ENCODE data around the gene AOPEP. TPM values are rescaled to one million over a fixed set of nuclear protein-coding genes. Genes with fewer than 3 reads are reported as not detected.
"Not testable (repeated sequence)": the region's sequence is repeated elsewhere in the genome, so short reads cannot be mapped to it uniquely, and the experiment has no call there.

AOPEP gene
- total RNA-seq, 4 donors from 2014 or later = 305 to 458 (median 419) TPM

DNA sequence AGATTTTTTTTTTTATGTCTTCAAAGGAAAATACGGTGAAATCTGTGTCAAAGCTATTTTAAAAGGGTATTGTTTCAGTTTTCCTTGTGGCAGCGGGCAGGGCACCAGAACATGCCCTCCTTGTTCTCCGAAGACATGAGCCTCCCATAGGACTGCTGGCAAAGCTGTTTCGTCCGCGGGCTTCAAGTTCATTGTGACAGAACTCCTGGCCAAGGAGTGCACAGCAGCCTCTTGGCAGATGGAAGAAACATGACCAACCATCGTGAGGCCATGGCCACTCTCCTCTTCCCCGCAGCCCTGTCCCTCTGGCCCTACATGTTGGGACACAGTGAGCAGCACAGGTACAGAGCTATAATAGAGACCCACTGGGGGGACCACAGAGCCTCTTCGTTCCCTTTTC lies 99.5 kb downstream of the AOPEP start:
- intact Hi-C loops (cut with DNase I) = no loop called here
- Histone ChIP-seq H3K36me3 (peaks cover 0 to 3% (median 0%) of the 10 kb centered on the region in 4 donors), H3K27me3 (no peaks in the 10 kb centered on the region), H3K27ac (replicated peaks in 1 of 4) (peak overlapping the region in 1 of 4 donors; percentile 9), H3K4me3 (no peak overlapping the region), H3K9me3 (no peaks in the 10 kb centered on the region), H3K4me1 (peaks cover 21 to 40% (median 29%) of the 10 kb centered on the region in 4 donors)
- peak; percentile 79 for DNase-seq (ENCODE audit: extremely low spot score)
- TF ChIP-seq EP300 (IDR thresholded peaks at IDR 0.05) (no peak), POLR2AphosphoS5 (IDR thresholded peaks at IDR 0.05) (no peak), POLR2A (IDR thresholded peaks at IDR 0.05; ENCODE audit: low read depth) (no peak)
- TF ChIP-seq, protein P1, sequence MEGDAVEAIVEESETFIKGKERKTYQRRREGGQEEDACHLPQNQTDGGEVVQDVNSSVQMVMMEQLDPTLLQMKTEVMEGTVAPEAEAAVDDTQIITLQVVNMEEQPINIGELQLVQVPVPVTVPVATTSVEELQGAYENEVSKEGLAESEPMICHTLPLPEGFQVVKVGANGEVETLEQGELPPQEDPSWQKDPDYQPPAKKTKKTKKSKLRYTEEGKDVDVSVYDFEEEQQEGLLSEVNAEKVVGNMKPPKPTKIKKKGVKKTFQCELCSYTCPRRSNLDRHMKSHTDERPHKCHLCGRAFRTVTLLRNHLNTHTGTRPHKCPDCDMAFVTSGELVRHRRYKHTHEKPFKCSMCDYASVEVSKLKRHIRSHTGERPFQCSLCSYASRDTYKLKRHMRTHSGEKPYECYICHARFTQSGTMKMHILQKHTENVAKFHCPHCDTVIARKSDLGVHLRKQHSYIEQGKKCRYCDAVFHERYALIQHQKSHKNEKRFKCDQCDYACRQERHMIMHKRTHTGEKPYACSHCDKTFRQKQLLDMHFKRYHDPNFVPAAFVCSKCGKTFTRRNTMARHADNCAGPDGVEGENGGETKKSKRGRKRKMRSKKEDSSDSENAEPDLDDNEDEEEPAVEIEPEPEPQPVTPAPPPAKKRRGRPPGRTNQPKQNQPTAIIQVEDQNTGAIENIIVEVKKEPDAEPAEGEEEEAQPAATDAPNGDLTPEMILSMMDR (IDR thresholded peaks at IDR 0.05) = no peak
- WGBS = 81% methylated on average over 9 of the region's 9 CpGs

DNA sequence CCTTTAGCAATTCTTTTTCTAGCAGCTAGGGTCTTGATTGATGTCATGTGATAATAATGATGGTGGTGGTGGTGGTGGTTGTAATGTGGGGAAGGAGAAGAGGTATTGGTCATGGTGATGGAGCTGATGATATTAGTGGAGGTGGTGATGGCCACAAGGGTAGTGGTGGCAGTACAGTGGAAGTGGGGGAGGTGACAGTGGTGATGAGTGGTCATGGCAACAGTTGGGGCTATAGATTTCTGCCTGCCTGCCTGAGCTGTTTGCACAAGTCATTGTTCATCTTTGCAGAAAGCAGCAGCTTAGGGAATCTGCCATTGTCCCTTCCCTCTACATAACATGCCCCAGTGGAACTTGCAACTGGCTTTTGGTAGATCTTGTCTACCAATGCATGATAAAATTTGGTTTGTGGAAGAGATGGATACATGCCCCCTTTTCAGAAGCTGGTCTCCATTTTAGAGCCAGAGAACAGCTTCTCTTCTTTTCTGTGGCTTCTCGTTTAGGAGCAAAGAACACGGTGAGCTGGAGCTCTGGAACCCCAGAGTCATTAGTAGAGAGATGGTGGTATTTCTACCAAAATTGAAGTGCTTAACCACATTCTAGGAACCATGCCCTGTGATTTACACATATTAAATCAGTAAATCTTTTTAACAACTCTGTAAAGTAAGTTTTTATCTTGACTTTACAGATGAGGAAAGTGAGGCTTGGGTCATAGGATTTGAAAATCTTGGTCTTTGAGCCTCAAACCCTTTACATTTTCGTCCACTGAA lies 100.3 kb downstream of the AOPEP start:
- peaks cover 21 to 40% (median 29%) of the 10 kb centered on the region in 4 donors for H3K4me1 ChIP-seq
- H3K9me3 ChIP-seq = no peaks in the 10 kb centered on the region
- intact Hi-C loops (cut with DNase I) = no loop called here
- no peak overlapping the region for H3K4me3 ChIP-seq
- peak overlapping the region; percentile 25 to 69 (median 56) for H3K27ac ChIP-seq (replicated peaks in 1 of 4)
- H3K36me3 ChIP-seq = peaks cover 0 to 3% (median 0%) of the 10 kb centered on the region in 4 donors
- WGBS = 93% methylated on average over 3 of the region's 3 CpGs
- TF ChIP-seq EP300 (IDR thresholded peaks at IDR 0.05) (no peak), POLR2A (IDR thresholded peaks at IDR 0.05; ENCODE audit: low read depth) (no peak)
- TF ChIP-seq, protein P1 (IDR thresholded peaks at IDR 0.05) = no peak
- DNase-seq (ENCODE audit: extremely low spot score) = peak; percentile 53
- H3K27me3 ChIP-seq = no peaks in the 10 kb centered on the region

GRCh38 chr9:94827584-94828304 lies 101.2 kb downstream of the AOPEP start:
- TF ChIP-seq POLR2A (IDR thresholded peaks at IDR 0.05; ENCODE audit: low read depth) (no peak), POLR2AphosphoS5 (IDR thresholded peaks at IDR 0.05) (no peak), EP300 (IDR thresholded peaks at IDR 0.05) (no peak)
- TF ChIP-seq, protein P1 (IDR thresholded peaks at IDR 0.05) = no peak
- WGBS = 61% methylated on average over 8 of the region's 8 CpGs
- Histone ChIP-seq H3K9me3 (no peaks in the 10 kb centered on the region), H3K4me3 (no peak overlapping the region), H3K27me3 (no peaks in the 10 kb centered on the region), H3K36me3 (peaks cover 0 to 3% (median 0%) of the 10 kb centered on the region in 4 donors), H3K4me1 (peaks cover 18 to 36% (median 29%) of the 10 kb centered on the region in 4 donors), H3K27ac (replicated peaks in 1 of 4) (peak overlapping the region; percentile 25 to 69 (median 56))
- intact Hi-C loops (cut with DNase I) = no loop called here
- DNase-seq (ENCODE audit: extremely low spot score) = peak; percentile 86

DNA sequence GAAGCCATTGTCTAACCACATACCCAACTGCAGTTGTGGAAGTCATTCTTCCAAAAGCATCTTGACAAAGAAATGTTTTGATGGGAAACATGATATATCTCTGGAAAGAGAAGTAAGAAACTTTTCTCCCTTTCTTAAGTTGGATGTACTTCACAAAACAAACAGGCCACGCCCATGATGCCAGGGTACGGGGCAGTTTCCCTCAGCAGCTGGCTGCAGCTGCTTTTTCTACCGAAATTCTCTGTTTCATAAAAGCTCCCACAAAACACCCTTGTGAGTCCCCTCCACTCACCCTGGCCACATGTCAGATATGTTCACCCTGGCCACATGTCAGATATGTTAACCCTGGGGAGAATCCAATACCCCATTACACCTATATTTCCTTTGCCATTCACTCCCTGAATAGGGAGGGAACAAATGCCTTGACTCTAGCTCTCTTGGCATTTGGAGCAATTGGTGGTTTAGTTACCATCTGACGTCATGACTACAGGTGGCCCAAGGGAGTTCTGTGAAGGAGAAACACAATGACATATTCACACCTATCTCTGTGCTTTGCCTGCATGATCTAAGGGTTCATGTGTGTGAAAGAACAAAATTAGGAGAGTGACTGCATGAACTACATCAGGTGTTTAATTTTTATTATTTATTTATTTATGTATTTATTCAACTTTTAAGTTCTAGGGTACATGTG lies 103.0 kb downstream of the AOPEP start:
- no peaks in the 10 kb centered on the region for H3K9me3 ChIP-seq
- 96% methylated on average over 4 of the region's 4 CpGs for WGBS
- TF ChIP-seq, protein P1 (IDR thresholded peaks at IDR 0.05) = no peak
- TF ChIP-seq POLR2AphosphoS5 (IDR thresholded peaks at IDR 0.05) = no peak
- no peak for TF ChIP-seq POLR2A (IDR thresholded peaks at IDR 0.05; ENCODE audit: low read depth)
- no peak for TF ChIP-seq EP300 (IDR thresholded peaks at IDR 0.05)
- H3K27me3 ChIP-seq = no peaks in the 10 kb centered on the region
- DNase-seq (ENCODE audit: extremely low spot score) = peak; percentile 14
- intact Hi-C loops (cut with DNase I) = no loop called here
- H3K4me3 ChIP-seq = no peak overlapping the region
- peaks cover 18 to 36% (median 28%) of the 10 kb centered on the region in 4 donors for H3K4me1 ChIP-seq
- H3K27ac ChIP-seq (replicated peaks in 1 of 4) = no peak overlapping the region
- peaks cover 0 to 3% (median 0%) of the 10 kb centered on the region in 4 donors for H3K36me3 ChIP-seq

DNA sequence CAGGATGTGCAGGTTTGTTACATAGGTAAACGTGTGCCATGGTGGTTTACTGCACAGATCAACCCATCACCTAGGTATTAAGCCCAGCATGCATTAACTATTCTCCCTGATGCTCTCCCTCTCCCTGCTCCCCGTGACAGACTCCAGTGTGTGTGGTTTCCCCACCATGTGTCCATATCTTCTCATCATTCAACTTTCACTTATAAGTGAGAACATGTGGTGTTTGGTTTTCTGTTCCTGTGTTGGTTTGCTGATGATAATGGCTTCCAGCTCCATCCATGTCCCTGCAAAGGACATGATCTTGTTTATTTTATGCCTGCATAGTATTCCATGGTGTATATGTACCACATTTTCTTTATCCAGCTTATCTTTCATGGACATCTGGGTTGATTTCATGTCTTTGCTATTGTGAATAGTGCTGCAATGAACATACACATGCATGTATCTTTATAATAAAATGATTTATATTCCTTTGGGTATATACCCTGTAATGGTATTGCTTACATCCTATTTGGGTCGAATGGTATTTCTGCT lies 103.6 kb downstream of the AOPEP start:
- H3K9me3 ChIP-seq; H3K27me3 ChIP-seq; intact Hi-C loops (cut with DNase I); H3K4me3 ChIP-seq; H3K36me3 ChIP-seq; H3K27ac ChIP-seq (replicated peaks in 1 of 4): not testable (repeated sequence)
- peaks cover 14 to 31% (median 23%) of the 10 kb centered on the region in 4 donors for H3K4me1 ChIP-seq
- peak; percentile 55 for DNase-seq (ENCODE audit: extremely low spot score)
- WGBS = 88% methylated on average over 3 of the region's 3 CpGs

Data from esophagus muscularis mucosa (tissue), 4 donors.